NCI-H128 (cell line): ENCODE measurements around the gene ARHGAP6.

Experiments used
- DNase-seq: peaks from one replicate; lab custom pipeline; 2025; ENCODE audit not compliant: unreplicated experiment; lab: John Stamatoyannopoulos, UW

ARHGAP6 gene

GRCh38 chrX:11665168-11666111 is at the start of gene ARHGAP6:
TSS of gene ARHGAP6 (minus strand) at chrX:11665920. CDS start at chrX:11664828, 1,092 bp downstream.
- DNase-seq, result peak; percentile 0

GRCh38 chrX:11704725-11705495 is 39.2 kb upstream of the ARHGAP6 start:
- no peak for DNase-seq

- no peak for DNase-seq
These were observed 38.1 kb upstream of the ARHGAP6 start for GRCh38 chrX:11703855-11704254.

- no peak for DNase-seq
These were observed 37.4 kb upstream of the ARHGAP6 start for GRCh38 chrX:11702965-11703631.

GRCh38 chrX:11702420-11702819 is 36.7 kb upstream of the ARHGAP6 start:
- DNase-seq, result no peak

GRCh38 chrX:11698702-11699101 is 33.0 kb upstream of the ARHGAP6 start:
- DNase-seq, result no peak

GRCh38 chrX:11688201-11688600 is 22.5 kb upstream of the ARHGAP6 start:
- no peak for DNase-seq

- DNase-seq, result no peak
These were observed 21.4 kb upstream of the ARHGAP6 start for GRCh38 chrX:11687157-11687556.

- DNase-seq, result no peak
These were observed 17.3 kb upstream of the ARHGAP6 start for GRCh38 chrX:11683057-11683456.

GRCh38 chrX:11678158-11678557 is 12.4 kb upstream of the ARHGAP6 start:
- no peak for DNase-seq

GRCh38 chrX:11672213-11672612 is 6.5 kb upstream of the ARHGAP6 start:
- no peak for DNase-seq

GRCh38 chrX:11670316-11670715 is 4.6 kb upstream of the ARHGAP6 start:
- no peak for DNase-seq

- DNase-seq, result no peak
These were observed 1.4 kb upstream of the ARHGAP6 start for GRCh38 chrX:11666952-11667685.

- no peak for DNase-seq
These were observed 444 bp upstream of the ARHGAP6 start for GRCh38 chrX:11666164-11666563.

GRCh38 chrX:11664211-11665167 is 1.2 kb downstream of the ARHGAP6 start:
- no peak for DNase-seq

- DNase-seq, result no peak
These were observed 1.9 kb downstream of the ARHGAP6 start for GRCh38 chrX:11663875-11664210.

GRCh38 chrX:11655282-11656015 is 10.3 kb downstream of the ARHGAP6 start:
- DNase-seq, result no peak

- DNase-seq, result no peak
These were observed 16.8 kb downstream of the ARHGAP6 start for GRCh38 chrX:11648705-11649519.
